ENCODE results near the gene KRTAP6-1. TPM values are rescaled to one million over a fixed set of nuclear protein-coding genes. Genes with fewer than 3 reads are reported as not detected.

KRTAP6-1 gene, protein sequence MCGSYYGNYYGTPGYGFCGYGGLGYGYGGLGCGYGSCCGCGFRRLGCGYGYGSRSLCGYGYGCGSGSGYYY
- total RNA-seq, result not detected in 2 replicates
- long read RNA-seq, result 0 reads

DNA sequence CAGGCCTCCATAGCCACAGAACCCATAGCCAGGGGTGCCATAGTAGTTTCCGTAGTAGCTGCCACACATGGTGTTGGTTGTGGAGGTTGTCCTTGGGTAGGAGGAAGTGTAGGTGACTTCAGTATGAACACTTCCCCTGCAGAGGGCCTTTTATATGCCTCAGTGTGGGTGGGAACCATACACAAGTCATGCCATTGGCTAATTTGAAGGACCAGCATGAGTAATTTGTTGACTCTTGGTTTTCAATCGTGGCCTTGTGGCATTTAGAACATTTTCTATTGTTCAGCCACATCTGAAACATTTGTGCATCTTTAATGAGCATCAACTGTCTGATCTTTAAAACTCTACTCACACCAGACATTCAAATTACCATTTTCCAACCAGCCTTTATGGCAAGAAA, at the start of gene KRTAP6-1:
TSS of gene KRTAP6-1 (minus strand) at position 95 of the 400 bp plus-strand sequence. CDS start at position 69, 26 bp downstream.
- TF ChIP-seq, protein P1, sequence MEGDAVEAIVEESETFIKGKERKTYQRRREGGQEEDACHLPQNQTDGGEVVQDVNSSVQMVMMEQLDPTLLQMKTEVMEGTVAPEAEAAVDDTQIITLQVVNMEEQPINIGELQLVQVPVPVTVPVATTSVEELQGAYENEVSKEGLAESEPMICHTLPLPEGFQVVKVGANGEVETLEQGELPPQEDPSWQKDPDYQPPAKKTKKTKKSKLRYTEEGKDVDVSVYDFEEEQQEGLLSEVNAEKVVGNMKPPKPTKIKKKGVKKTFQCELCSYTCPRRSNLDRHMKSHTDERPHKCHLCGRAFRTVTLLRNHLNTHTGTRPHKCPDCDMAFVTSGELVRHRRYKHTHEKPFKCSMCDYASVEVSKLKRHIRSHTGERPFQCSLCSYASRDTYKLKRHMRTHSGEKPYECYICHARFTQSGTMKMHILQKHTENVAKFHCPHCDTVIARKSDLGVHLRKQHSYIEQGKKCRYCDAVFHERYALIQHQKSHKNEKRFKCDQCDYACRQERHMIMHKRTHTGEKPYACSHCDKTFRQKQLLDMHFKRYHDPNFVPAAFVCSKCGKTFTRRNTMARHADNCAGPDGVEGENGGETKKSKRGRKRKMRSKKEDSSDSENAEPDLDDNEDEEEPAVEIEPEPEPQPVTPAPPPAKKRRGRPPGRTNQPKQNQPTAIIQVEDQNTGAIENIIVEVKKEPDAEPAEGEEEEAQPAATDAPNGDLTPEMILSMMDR (IDR thresholded peaks at IDR 0.05; ENCODE audit: unreplicated experiment), result no peak
- Mint-ChIP-seq H3K4me1 (ENCODE audit: low read depth) (no peaks in the 10 kb centered on the region), H3K4me3 (ENCODE audit: low read depth) (no peak within 1 kb of the TSS), H3K27me3 (no peaks in the 10 kb centered on the region), H3K9me3 (ENCODE audit: low read depth) (peaks cover 18% of the 10 kb centered on the region), H3K36me3 (ENCODE audit: insufficient read depth) (no peaks in the 10 kb centered on the region), H3K27ac (no peak within 1 kb of the TSS)
- DNase-seq (ENCODE audit: low spot score, unreplicated experiment), result no peak

DNA sequence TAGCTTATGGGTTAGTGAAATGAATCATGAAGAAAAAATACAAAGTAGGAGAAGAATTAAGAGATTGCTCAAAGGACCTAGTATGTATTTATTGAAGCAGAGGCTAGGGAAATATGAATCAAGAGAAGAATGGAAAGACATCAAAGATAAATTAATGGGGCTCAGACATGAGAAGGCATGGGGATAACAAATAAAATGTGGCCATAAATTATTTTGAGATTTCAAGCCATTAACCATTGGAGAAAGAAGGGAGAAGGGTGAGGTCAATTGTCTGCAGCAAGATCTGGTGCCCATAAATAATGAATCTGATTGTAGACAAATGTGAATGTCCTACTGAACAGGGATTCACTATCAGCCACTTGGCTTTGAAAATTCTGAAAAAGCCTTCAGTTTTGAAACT, 39.2 kb upstream of the KRTAP6-1 start:
- Mint-ChIP-seq H3K27ac (no peak overlapping the region), H3K27me3 (no peaks in the 10 kb centered on the region), H3K4me3 (ENCODE audit: low read depth) (no peak overlapping the region), H3K36me3 (ENCODE audit: insufficient read depth) (no peaks in the 10 kb centered on the region), H3K4me1 (ENCODE audit: low read depth) (no peaks in the 10 kb centered on the region), H3K9me3 (ENCODE audit: low read depth) (peaks cover 20% of the 10 kb centered on the region)
- TF ChIP-seq, protein P1 (IDR thresholded peaks at IDR 0.05; ENCODE audit: unreplicated experiment), result no peak
- no peak for DNase-seq (ENCODE audit: low spot score, unreplicated experiment)

DNA sequence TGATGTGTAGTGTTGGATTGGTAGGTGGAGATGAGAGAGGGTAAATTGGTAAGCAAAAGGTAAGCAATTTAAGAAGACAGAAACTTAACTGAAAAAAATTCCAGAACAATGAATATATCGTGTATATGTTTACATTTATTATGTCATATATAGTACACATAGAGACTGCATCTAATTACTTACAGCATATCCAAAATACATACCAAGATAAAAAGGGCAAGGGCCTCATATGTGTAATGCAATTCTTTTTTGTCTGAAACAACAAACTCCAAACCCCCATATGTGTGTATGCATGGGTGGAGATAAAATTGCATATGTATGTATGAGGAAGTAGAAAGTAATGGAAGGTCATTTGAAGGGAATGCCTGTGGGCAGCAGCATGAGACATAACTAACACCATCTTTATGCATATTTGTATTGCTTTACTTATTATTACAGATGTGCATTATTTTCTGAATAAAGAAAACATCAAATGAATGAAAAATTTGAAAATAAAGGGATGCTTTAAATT, 33.2 kb upstream of the KRTAP6-1 start:
- Mint-ChIP-seq H3K4me1 (ENCODE audit: low read depth) (no peaks in the 10 kb centered on the region), H3K27me3 (no peaks in the 10 kb centered on the region), H3K36me3 (ENCODE audit: insufficient read depth) (no peaks in the 10 kb centered on the region), H3K27ac (no peak overlapping the region), H3K4me3 (ENCODE audit: low read depth) (no peak overlapping the region), H3K9me3 (ENCODE audit: low read depth) (peaks cover 28% of the 10 kb centered on the region)
- no peak for DNase-seq (ENCODE audit: low spot score, unreplicated experiment)
- TF ChIP-seq, protein P1 (IDR thresholded peaks at IDR 0.05; ENCODE audit: unreplicated experiment), result no peak

DNA sequence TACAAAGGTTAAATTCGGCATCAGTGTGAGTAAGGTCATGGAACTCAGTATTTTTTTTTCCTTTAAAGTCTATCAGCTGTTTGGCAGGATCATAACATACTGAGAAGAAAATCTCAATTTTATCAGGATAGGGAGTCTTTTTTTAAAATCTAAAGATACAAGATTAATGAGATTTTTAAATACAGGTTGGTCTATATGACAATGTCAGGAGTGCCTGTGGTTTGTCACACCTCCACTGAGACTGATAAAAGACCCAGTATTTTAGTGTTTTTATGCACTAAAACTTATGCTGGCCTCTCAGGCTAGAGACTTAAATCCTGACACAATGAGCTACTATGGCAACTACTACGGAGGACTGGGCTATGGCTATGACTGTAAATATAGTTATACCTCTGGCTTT, 28.8 kb upstream of the KRTAP6-1 start, which contains the start of gene KRTAP20-3:
TSS of gene KRTAP20-3 (plus strand) at position 301 of the 400 bp plus-strand sequence.
- Mint-ChIP-seq H3K36me3 (ENCODE audit: insufficient read depth) (no peaks in the 10 kb centered on the region), H3K9me3 (ENCODE audit: low read depth) (peaks cover 21% of the 10 kb centered on the region), H3K4me3 (ENCODE audit: low read depth) (no peak within 1 kb of the TSS), H3K4me1 (ENCODE audit: low read depth) (no peaks in the 10 kb centered on the region), H3K27ac (no peak within 1 kb of the TSS), H3K27me3 (no peaks in the 10 kb centered on the region)
- TF ChIP-seq, protein P1 (IDR thresholded peaks at IDR 0.05; ENCODE audit: unreplicated experiment), result no peak
- DNase-seq (ENCODE audit: low spot score, unreplicated experiment), result no peak

DNA sequence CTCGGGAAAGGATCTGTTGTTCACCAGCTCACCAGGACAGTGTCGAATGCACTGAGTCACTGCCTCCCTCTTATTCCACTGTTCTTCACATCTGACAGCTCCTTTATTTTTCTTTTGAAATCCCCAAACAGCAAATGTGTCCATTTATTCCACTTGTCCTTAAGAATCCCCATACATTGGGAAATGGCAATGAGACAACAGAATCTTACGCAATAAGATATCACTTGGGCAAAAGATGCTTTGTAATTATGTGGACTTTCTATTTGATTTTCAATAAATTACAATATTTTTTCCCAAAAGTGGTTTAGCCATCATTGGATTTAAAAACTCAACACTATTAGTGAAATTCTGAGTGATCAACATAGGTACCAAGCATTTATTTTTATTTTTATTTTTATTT, 25.0 kb upstream of the KRTAP6-1 start:
- no peaks in the 10 kb centered on the region for H3K4me1 Mint-ChIP-seq (ENCODE audit: low read depth)
- DNase-seq (ENCODE audit: low spot score, unreplicated experiment), result no peak
- no peak overlapping the region for H3K27ac Mint-ChIP-seq
- TF ChIP-seq, protein P1 (IDR thresholded peaks at IDR 0.05; ENCODE audit: unreplicated experiment), result no peak
- no peak overlapping the region for H3K4me3 Mint-ChIP-seq (ENCODE audit: low read depth)
- no peaks in the 10 kb centered on the region for H3K36me3 Mint-ChIP-seq (ENCODE audit: insufficient read depth)
- peaks cover 4% of the 10 kb centered on the region for H3K9me3 Mint-ChIP-seq (ENCODE audit: low read depth)
- H3K27me3 Mint-ChIP-seq, result no peaks in the 10 kb centered on the region

All from progenitor cell of endocrine pancreas (in vitro differentiated cells).